ENCODE results near the gene SDHAF3. TPM values are rescaled to one million over a fixed set of nuclear protein-coding genes. Genes with fewer than 3 reads are reported as not detected.
A peak's percentile ranks its signal among the peaks of the same experiment; 100 is the strongest.
"Not testable (repeated sequence)": the region's sequence is repeated elsewhere in the genome, so short reads cannot be mapped to it uniquely, and the experiment has no call there.

SDHAF3 gene
- total and polyA plus RNA-seq, 10 donors: 5.1 to 18.7 (median 12.0) TPM

GRCh38 chr7:97179454-97180104 is 62.1 kb downstream of the SDHAF3 start:
- Histone ChIP-seq H3K27ac (no peak overlapping the region), H3K36me3 (peaks cover 0 to 20% (median 3%) of the 10 kb centered on the region in 6 donors), H3K9me3 (no peaks in the 10 kb centered on the region), H3K4me3 (no peak overlapping the region), H3K27me3 (replicated peaks in 1 of 7) (no peaks in the 10 kb centered on the region), H3K4me1 (peaks cover 0 to 12% (median 5%) of the 10 kb centered on the region in 6 donors)
- DNase-seq: no peak
- TF ChIP-seq POLR2AphosphoS5 (IDR thresholded peaks at IDR 0.05) (no peak), CTCF (IDR thresholded peaks at IDR 0.05 in 8 of 11, conservative IDR thresholded peaks at IDR 0.05 in 3 of 11) (peak in 10 of 11 experiments; percentile 18 to 85 (median 70))
- intact Hi-C loops (cut with DNase I; ENCODE audit: low total_unique reads): loop anchor here (5.0 kb wide), 1 partner anchor 77 kb away; no protein-coding TSS in a partner anchor
- WGBS, 5 donors: 3 to 16% (median 9%) methylated on average over 2 of the region's 2 CpGs

DNA sequence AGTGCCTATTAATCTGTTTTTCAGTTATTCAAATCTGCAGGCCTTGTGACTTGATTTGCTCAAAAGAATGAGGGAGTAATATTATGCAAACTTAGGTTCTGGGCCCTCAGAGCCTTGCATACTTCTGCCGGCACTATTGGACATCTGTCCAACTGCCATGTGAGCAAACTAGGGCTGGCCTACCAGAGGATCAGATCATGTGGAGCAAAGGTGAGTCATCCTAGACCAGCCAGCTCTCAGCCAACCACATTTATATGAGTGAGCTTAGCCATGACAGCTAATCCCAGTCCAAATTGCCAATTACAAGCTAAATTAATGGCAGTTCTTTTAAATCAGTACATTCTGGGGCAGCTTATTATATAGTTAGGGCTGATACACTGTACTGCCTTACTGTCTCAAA is 69.6 kb downstream of the SDHAF3 start:
- intact Hi-C loops (cut with DNase I; ENCODE audit: low total_unique reads): no loop called here
- DNase-seq: no peak
- Histone ChIP-seq H3K27ac (no peak overlapping the region), H3K4me1 (peaks cover 0 to 3% (median 0%) of the 10 kb centered on the region in 6 donors), H3K4me3 (no peak overlapping the region), H3K36me3 (peaks cover 0 to 9% (median 0%) of the 10 kb centered on the region in 6 donors), H3K9me3 (no peaks in the 10 kb centered on the region), H3K27me3 (replicated peaks in 1 of 7) (no peaks in the 10 kb centered on the region)
- TF ChIP-seq CTCF (IDR thresholded peaks at IDR 0.05 in 8 of 11, conservative IDR thresholded peaks at IDR 0.05 in 3 of 11) (no peak), POLR2AphosphoS5 (IDR thresholded peaks at IDR 0.05) (no peak), POLR2A (IDR thresholded peaks at IDR 0.05) (no peak)
- WGBS, 5 donors: 70 to 100% (median 84%) methylated on average over 1 of the region's 1 CpG

- DNase-seq; intact Hi-C loops (cut with DNase I; ENCODE audit: low total_unique reads); H3K27me3 ChIP-seq (replicated peaks in 1 of 7); H3K27ac ChIP-seq; H3K36me3 ChIP-seq; H3K4me3 ChIP-seq; H3K4me1 ChIP-seq: not testable (repeated sequence)
- peaks cover 0 to 11% (median 0%) of the 10 kb centered on the region in 8 donors for H3K9me3 ChIP-seq
- WGBS, 5 donors: 43 to 96% (median 67%) methylated on average over 2 of the region's 2 CpGs
These were observed 78.7 kb downstream of the SDHAF3 start for GRCh38 chr7:97196174-97196573.

DNA sequence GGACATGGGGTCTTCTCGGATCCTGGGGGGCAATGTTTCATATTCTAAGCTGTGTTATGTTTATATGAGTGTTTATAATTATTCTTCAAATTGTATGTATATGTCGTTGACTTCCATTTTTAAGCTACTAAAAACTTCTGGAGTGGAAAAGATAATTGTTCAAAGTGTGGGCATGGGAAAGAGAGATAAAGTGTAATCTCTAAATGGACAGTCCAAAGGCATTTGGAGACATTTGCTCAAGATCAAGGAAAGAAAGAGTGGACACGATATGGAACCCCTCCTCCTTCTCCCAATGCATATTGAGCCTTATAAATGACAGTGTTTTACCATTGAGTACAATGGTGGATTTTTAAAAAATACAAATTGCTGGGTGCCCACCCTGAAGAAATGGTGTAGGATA is 81.1 kb downstream of the SDHAF3 start:
- intact Hi-C loops (cut with DNase I; ENCODE audit: low total_unique reads): no loop called here

More for the DNA sequence above, 81.1 kb downstream of the SDHAF3 start:
- DNase-seq: no peak
- no peak for TF ChIP-seq CTCF (IDR thresholded peaks at IDR 0.05 in 8 of 11, conservative IDR thresholded peaks at IDR 0.05 in 3 of 11)
- TF ChIP-seq POLR2AphosphoS5 (IDR thresholded peaks at IDR 0.05): no peak
- no peak for TF ChIP-seq POLR2A (IDR thresholded peaks at IDR 0.05)
- no peaks in the 10 kb centered on the region for H3K4me1 ChIP-seq
- H3K4me3 ChIP-seq: no peak overlapping the region
- no peaks in the 10 kb centered on the region for H3K36me3 ChIP-seq
- 63 to 82% (median 75%) methylated on average over 3 of the region's 3 CpGs for WGBS, 5 donors
- H3K9me3 ChIP-seq: peaks cover 0 to 11% (median 0%) of the 10 kb centered on the region in 8 donors
- peaks cover 0 to 6% (median 0%) of the 10 kb centered on the region in 7 donors for H3K27me3 ChIP-seq (replicated peaks in 1 of 7)
- H3K27ac ChIP-seq: no peak overlapping the region
